Stomach smooth muscle (tissue), 2 donors: ENCODE measurements around the gene EYA2.
A peak's percentile ranks its signal among the peaks of the same experiment; 100 is the strongest.

Experiments used
- H3K27ac ChIP-seq: one replicate; pipeline ENCODE4 v1.7.0; 2013; ENCODE audit warnings: mild to moderate bottlenecking, low read length, inconsistent platforms
- H3K27me3 ChIP-seq, 2 donors: one replicate each; pipeline ENCODE4 v1.7.0; 2013; ENCODE audit warnings: low read length in 2 of 2; ENCODE audit not compliant: insufficient read depth in 2 of 2, control insufficient read depth in 1 of 2
- H3K36me3 ChIP-seq, 2 donors: one replicate each; pipeline ENCODE4 v1.7.0; 2013; ENCODE audit warnings: low read length in 2 of 2; ENCODE audit not compliant: control insufficient read depth in 2 of 2, insufficient read depth in 2 of 2
- H3K4me1 ChIP-seq: one replicate; pipeline ENCODE4 v1.7.0; 2013; ENCODE audit warnings: low read length; ENCODE audit not compliant: control insufficient read depth, insufficient read depth
- H3K4me3 ChIP-seq, 2 donors: one replicate each; pipeline ENCODE4 v1.7.0; 2013; ENCODE audit warnings: low read length in 2 of 2
- H3K9ac ChIP-seq, 2 donors: one replicate each; pipeline ENCODE4 v1.7.0; 2013; ENCODE audit warnings: low read length in 2 of 2, mild to moderate bottlenecking in 1 of 2
- H3K9me3 ChIP-seq, 2 donors: one replicate each; pipeline ENCODE4 v1.7.0; 2013; ENCODE audit warnings: low read length in 2 of 2; ENCODE audit not compliant: control insufficient read depth in 2 of 2
- donor health status: healthy.
- donor health status: Pancreatic carcinoma.

Gene EYA2

GRCh38 chr20:46979603-46980241 is 85.1 kb downstream of the EYA2 start:
- H3K27ac ChIP-seq = no peak overlapping the region
- H3K9me3 ChIP-seq = peaks cover 0 to 8% of the 10 kb centered on the region in 2 donors
- H3K9ac ChIP-seq = no peak overlapping the region
- H3K36me3 ChIP-seq = no peaks in the 10 kb centered on the region
- H3K27me3 ChIP-seq = peaks cover 4 to 8% of the 10 kb centered on the region in 2 donors
- no peaks in the 10 kb centered on the region for H3K4me1 ChIP-seq
- H3K4me3 ChIP-seq = no peak overlapping the region

GRCh38 chr20:46981184-46981583 is 86.5 kb downstream of the EYA2 start:
- H3K27ac ChIP-seq = no peak overlapping the region
- no peak overlapping the region for H3K4me3 ChIP-seq
- no peaks in the 10 kb centered on the region for H3K36me3 ChIP-seq
- H3K27me3 ChIP-seq = peaks cover 4 to 8% of the 10 kb centered on the region in 2 donors
- H3K9ac ChIP-seq = no peak overlapping the region
- H3K9me3 ChIP-seq = peaks cover 0 to 8% of the 10 kb centered on the region in 2 donors
- no peaks in the 10 kb centered on the region for H3K4me1 ChIP-seq

GRCh38 chr20:46983466-46983865 is 88.8 kb downstream of the EYA2 start:
- no peak overlapping the region for H3K27ac ChIP-seq
- peaks cover 0 to 8% of the 10 kb centered on the region in 2 donors for H3K9me3 ChIP-seq
- no peak overlapping the region for H3K9ac ChIP-seq
- H3K36me3 ChIP-seq = no peaks in the 10 kb centered on the region
- peaks cover 0 to 2% of the 10 kb centered on the region in 2 donors for H3K27me3 ChIP-seq
- no peaks in the 10 kb centered on the region for H3K4me1 ChIP-seq
- H3K4me3 ChIP-seq = no peak overlapping the region

GRCh38 chr20:46984405-46984804 is 89.8 kb downstream of the EYA2 start:
- no peak overlapping the region for H3K9ac ChIP-seq
- H3K9me3 ChIP-seq = peaks cover 0 to 8% of the 10 kb centered on the region in 2 donors
- H3K4me1 ChIP-seq = no peaks in the 10 kb centered on the region
- no peaks in the 10 kb centered on the region for H3K36me3 ChIP-seq
- H3K4me3 ChIP-seq = no peak overlapping the region
- no peak overlapping the region for H3K27ac ChIP-seq
- H3K27me3 ChIP-seq = peaks cover 0 to 2% of the 10 kb centered on the region in 2 donors

- H3K9ac ChIP-seq = no peak overlapping the region
- peaks cover 0 to 2% of the 10 kb centered on the region in 2 donors for H3K27me3 ChIP-seq
- no peak overlapping the region for H3K27ac ChIP-seq
- no peaks in the 10 kb centered on the region for H3K36me3 ChIP-seq
- H3K4me3 ChIP-seq = no peak overlapping the region
- H3K4me1 ChIP-seq = no peaks in the 10 kb centered on the region
- peaks cover 0 to 8% of the 10 kb centered on the region in 2 donors for H3K9me3 ChIP-seq
Observed at GRCh38 chr20:46985250-46985649, 90.6 kb downstream of the EYA2 start.

GRCh38 chr20:46985671-46986070 is 91.0 kb downstream of the EYA2 start:
- no peak overlapping the region for H3K27ac ChIP-seq

GRCh38 chr20:46987001-46987400 is 92.4 kb downstream of the EYA2 start:
- Histone ChIP-seq H3K27me3 (peaks cover 0 to 2% of the 10 kb centered on the region in 2 donors), H3K9me3 (peaks cover 0 to 8% of the 10 kb centered on the region in 2 donors), H3K27ac (no peak overlapping the region), H3K4me1 (peaks cover 3% of the 10 kb centered on the region), H3K9ac (no peak overlapping the region), H3K4me3 (no peak overlapping the region), H3K36me3 (no peaks in the 10 kb centered on the region)

More at GRCh38 chr20:46985671-46986070, 91.0 kb downstream of the EYA2 start:
- Histone ChIP-seq H3K9ac (no peak overlapping the region), H3K4me3 (no peak overlapping the region), H3K36me3 (no peaks in the 10 kb centered on the region), H3K27me3 (peaks cover 0 to 2% of the 10 kb centered on the region in 2 donors), H3K9me3 (peaks cover 0 to 8% of the 10 kb centered on the region in 2 donors), H3K4me1 (peaks cover 3% of the 10 kb centered on the region)

- H3K4me1 ChIP-seq = peaks cover 3% of the 10 kb centered on the region
- H3K27me3 ChIP-seq = peaks cover 2 to 5% of the 10 kb centered on the region in 2 donors
- no peaks in the 10 kb centered on the region for H3K9me3 ChIP-seq
- H3K36me3 ChIP-seq = no peaks in the 10 kb centered on the region
- H3K9ac ChIP-seq = no peak overlapping the region
- H3K27ac ChIP-seq = no peak overlapping the region
- H3K4me3 ChIP-seq = peak overlapping the region in 1 of 2 donors; percentile 22
Observed at GRCh38 chr20:46990017-46990595, 95.5 kb downstream of the EYA2 start.

- peaks cover 5 to 10% of the 10 kb centered on the region in 2 donors for H3K27me3 ChIP-seq
- H3K27ac ChIP-seq = no peak overlapping the region
- H3K9me3 ChIP-seq = no peaks in the 10 kb centered on the region
- no peak overlapping the region for H3K4me3 ChIP-seq
- H3K36me3 ChIP-seq = no peaks in the 10 kb centered on the region
- H3K9ac ChIP-seq = no peak overlapping the region
- peaks cover 3% of the 10 kb centered on the region for H3K4me1 ChIP-seq
Observed at GRCh38 chr20:46990596-46991104, 96.0 kb downstream of the EYA2 start.

- H3K9ac ChIP-seq = no peak overlapping the region
- H3K4me3 ChIP-seq = no peak overlapping the region
- peaks cover 3% of the 10 kb centered on the region for H3K4me1 ChIP-seq
- peaks cover 7 to 11% of the 10 kb centered on the region in 2 donors for H3K27me3 ChIP-seq
- H3K36me3 ChIP-seq = no peaks in the 10 kb centered on the region
- H3K27ac ChIP-seq = no peak overlapping the region
- H3K9me3 ChIP-seq = no peaks in the 10 kb centered on the region
Observed at GRCh38 chr20:46991168-46991567, 96.5 kb downstream of the EYA2 start.
